IMR-90 (cell line): ENCODE results near the gene TAS2R19.

Experiments used
- BHLHE40 ChIP-seq: fragments of 150-350 bp; IDR thresholded peaks from 2 replicates; pipeline ENCODE4 v1.6.1; 2016; ENCODE audit warnings: mild to moderate bottlenecking, low read depth, low read length
- CEBPB ChIP-seq: IDR thresholded peaks from 2 replicates; pipeline ENCODE4 v1.6.1; 2012; ENCODE audit warnings: low read depth, low read length, improper control_type of control experiment
- CTCF ChIP-seq: conservative IDR thresholded peaks from 2 replicates; pipeline ENCODE4 v1.5.1; 2012; ENCODE audit warnings: mild to moderate bottlenecking, low read depth, low read length, improper control_type of control experiment
- ELK1 ChIP-seq: fragments of 150-350 bp; IDR thresholded peaks from 2 replicates; pipeline ENCODE4 v1.6.1; 2016; ENCODE audit warnings: low read depth, mild to moderate bottlenecking, low read length, moderate library complexity, borderline replicate concordance
- FOS ChIP-seq: fragments of 150-350 bp; IDR thresholded peaks from 2 replicates; pipeline ENCODE4 v1.6.1; 2016; ENCODE audit warnings: low read depth, low read length
- MAFK ChIP-seq: IDR thresholded peaks from 2 replicates; pipeline ENCODE4 v1.6.1; 2012; ENCODE audit warnings: low read depth, low read length, improper control_type of control experiment
- MAZ ChIP-seq: IDR thresholded peaks from 2 replicates; pipeline ENCODE4 v1.6.1; 2012; ENCODE audit warnings: low read depth, mild to moderate bottlenecking, low read length, improper control_type of control experiment, moderate library complexity, borderline replicate concordance
- NFE2L2 ChIP-seq: fragments of 150-350 bp; IDR thresholded peaks from 2 replicates; pipeline ENCODE4 v1.6.1; 2016; ENCODE audit warnings: low read depth, mild to moderate bottlenecking, low read length
- POLR2A ChIP-seq: IDR thresholded peaks from 2 replicates; pipeline ENCODE4 v1.6.1; 2012; ENCODE audit warnings: mild to moderate bottlenecking, low read depth, low read length
- RAD21 ChIP-seq: IDR thresholded peaks from 2 replicates; pipeline ENCODE4 v1.6.1; 2012; ENCODE audit warnings: low read length, improper control_type of control experiment
- RCOR1 ChIP-seq: IDR thresholded peaks from 2 replicates; pipeline ENCODE4 v1.6.1; 2012; ENCODE audit warnings: mild to moderate bottlenecking, low read length, improper control_type of control experiment; ENCODE audit not compliant: insufficient replicate concordance
- RFX5 ChIP-seq: IDR thresholded peaks from 2 replicates; pipeline ENCODE4 v1.8.0; 2012; ENCODE audit warnings: low read depth, mild to moderate bottlenecking, low read length, moderate library complexity
- SMC3 ChIP-seq: fragments of 150-350 bp; IDR thresholded peaks from 2 replicates; pipeline ENCODE4 v1.6.1; 2016; ENCODE audit warnings: low read depth, mild to moderate bottlenecking, antibody characterized with exemption, low read length, moderate library complexity

- TF ChIP-seq CTCF: no peak
- TF ChIP-seq POLR2A: no peak
- TF ChIP-seq MAZ: no peak
- TF ChIP-seq NFE2L2: no peak
- no peak for TF ChIP-seq CEBPB
- no peak for TF ChIP-seq RFX5
- TF ChIP-seq MAFK: no peak
- no peak for TF ChIP-seq BHLHE40
- TF ChIP-seq RAD21: no peak
- no peak for TF ChIP-seq SMC3
- TF ChIP-seq ELK1: no peak
- TF ChIP-seq RCOR1: no peak
- TF ChIP-seq FOS: no peak
Measured at GRCh38 chr12:11031307-11031706, 8.9 kb upstream of the TAS2R19 start, which contains the start of gene TAS2R31.
